ENCODE results near the gene DPP7.
"Not testable (repeated sequence)": the region's sequence is repeated elsewhere in the genome, so short reads cannot be mapped to it uniquely, and the experiment has no call there.

DPP7 gene

DNA sequence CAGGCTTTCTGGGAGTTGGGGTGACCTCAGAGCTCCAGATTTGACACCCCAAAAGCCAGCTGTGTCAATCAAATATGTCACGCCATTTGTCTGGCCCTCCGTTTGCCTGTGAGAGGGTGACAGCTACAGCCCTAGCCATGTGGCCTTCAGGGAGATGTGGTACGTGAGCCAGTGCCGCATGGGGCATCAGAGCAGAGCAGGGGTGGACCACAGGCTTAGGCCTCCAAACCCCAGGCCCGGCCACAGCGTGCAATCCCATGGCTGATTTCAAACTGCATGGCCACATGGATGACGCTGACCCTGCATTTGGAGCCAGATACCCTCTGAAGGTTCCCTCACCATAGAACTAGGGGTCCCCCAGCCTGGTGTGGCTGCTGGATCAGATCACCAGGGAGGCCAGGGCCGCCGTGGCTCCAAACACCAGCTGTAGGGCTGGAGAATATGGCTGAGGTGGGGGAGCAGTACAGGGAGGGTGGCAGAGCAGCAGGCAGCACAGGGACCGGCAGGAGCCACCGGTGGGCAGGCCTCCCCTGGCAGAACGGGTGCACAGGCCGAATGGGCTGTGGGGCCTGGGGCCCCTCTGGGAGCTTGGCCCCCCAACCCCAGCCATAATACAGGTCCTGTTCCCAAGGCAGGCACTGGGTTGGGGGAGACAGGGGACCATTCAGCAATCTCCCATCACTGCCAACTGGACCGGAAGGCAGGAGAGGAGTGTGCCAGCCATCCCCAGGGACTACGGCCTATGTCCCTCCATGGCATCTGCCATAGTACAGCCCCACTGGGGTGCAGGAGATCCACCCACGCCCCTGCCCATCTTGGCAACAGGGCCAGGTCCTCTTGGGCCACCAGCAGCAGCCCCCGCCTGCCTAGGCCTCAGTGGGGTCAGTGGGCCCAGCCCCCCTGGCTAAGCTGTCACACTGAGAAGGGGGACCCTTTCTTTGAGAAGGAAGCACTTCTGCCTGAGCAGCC, 45.7 kb downstream of the DPP7 start:
- no peak for DNase-seq

DNA sequence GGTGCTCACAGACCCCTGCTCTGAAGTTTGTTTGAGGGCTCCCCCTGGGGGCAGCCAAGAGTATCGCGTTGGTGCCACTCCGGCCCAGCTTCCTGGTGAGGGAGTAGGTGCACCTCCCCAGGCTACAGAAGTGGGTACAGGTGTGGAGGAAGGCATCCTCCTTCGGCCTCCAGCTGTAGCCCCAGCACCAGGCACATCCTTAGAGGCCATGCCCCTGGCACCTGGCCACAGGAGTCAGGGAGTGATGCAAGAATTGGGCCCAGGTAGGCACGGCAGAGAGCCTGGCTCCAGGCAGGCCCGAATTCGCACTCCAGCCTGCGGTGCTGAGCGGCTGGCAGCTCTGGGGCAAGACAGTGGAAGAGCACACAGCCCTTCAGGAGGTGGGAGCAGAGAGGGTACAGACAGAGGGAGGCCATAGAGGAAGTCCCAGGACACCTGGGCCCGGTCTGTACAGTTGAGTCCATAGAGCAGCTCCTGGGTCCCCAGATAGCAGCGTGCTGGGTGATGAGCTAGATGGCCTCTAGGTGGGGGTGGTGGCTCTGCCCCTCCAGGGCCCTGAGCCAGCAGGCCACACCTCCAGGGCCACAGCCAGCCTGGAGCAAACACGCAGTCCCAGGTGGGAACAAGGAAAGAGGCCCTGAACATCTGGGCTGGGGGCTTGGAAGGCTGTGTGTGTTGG, 46.5 kb downstream of the DPP7 start:
- DNase-seq: peak; percentile 75

DNA sequence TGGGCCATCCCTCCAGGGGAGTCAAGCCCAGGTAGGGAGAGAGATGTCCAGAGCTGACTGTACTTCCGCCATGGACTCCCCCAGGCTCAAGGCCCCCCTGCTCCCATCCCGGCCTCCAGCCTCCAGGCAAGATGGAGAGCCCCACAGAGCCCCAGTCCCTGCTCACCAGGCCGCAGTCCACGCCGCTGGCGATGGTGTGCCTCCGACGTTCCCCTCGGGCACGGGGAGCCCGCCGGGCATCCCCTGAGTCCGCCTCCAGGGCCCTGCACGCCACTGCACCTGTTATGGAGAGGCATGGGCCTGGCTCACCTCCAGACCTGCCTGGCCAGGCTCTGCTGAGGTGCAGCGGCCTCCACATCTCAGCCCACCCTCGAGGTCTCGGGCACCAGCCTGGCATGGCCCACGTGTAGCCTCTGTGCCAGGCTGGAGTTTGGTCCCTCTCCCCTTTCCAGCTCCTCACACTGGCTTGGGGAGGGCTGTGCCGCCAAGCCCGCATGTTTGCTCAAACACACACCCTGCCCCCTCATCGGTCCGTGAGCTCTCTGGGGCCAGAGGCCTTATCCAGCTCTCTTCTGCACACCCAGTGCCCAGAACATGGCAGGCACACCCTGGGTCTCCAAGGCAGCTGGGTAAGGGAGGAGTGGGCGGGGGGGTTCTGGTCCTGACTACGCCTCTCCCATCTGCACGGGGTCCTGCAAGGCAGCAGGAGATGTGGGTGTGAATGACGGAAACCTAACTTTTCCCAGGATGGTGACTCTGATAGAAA, 48.3 kb downstream of the DPP7 start:
- DNase-seq: no peak

DNA sequence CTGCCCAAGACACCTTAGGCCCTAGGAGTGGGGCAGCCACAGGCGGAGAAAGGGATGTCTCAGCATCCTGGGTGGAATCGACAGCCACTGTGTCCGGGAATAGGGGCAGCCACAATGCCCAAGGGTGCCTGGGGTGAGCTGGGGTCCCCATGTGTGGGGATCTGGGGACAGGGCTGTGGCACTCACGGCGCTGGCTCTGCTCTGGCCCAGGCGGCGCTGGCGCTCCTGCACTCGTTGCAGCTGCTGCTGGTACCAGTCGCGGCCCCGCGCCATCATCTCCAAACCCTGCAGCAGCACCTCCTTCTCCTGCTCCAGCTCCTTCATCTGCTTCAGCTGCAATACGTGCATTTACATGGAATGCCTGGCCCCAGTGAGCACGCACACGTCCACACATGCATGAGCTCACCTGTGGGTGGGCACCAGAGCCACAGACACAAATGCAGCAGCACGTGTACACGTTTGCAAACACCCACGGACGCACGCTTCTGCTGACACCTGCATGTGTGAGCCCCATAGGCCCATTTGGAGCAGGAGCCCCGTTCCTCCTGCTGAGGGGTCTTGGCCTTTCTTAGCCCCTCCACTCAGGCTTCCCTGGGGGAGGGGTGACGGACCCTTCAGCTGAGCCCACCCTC, 49.1 kb downstream of the DPP7 start:
- DNase-seq: no peak

DNA sequence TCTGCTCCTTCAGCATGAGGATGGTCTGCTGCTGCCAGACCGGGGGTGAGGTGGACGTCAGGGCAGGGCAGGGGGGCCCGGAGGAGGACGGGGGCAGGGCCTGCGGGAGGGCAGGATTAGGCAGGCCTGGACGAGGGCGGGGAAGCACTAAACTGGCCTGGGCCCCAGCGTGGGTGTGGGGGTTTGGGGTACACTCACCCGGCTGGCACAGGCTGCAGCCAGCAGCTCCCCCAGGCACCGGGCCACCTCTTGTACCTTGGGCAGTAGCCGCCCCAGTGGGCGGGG, 49.7 kb downstream of the DPP7 start:
- no peak for DNase-seq

DNA sequence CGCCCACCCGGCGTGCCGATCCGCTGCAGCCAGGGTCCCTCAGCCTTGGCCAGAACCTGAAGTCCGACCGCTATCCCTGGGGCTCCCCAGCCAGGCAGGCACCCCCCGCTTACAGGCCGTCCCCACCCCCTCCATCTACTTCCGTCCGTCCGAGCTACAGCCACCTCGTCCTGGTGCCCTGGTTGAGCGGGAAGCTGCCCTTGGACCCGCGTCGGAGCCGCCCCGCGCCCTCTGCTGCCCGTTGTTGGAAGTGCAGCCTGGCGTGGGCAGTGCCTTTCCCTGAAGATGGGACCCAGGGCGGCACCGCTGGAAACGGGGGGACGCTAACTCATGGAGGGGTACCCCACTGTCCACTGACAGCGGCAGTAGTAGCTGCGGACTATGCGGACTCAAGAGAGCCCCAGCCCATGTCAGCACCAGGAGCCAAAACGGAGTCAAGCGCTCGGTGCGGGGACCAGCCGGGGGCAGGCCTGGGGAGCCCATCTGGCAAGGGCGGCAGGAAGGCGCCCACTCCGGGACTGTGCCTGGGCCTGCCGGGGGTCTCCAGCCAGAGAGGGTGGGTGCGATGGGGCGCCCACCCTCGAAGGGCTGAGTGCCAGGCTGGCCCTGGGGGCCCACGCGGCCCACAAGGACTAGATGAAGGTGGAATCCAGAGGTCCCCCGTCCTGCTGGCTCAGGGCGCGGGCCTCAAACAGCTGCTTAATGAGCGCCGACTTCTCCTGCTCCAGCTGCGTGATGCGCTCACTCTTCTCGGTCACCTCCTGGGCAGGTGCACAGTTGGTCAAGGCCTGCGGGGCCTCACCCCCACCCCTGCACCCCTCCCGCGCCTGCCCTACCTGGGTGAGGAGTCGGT, 50.3 kb downstream of the DPP7 start:
- DNase-seq: peak; percentile 79

DNA sequence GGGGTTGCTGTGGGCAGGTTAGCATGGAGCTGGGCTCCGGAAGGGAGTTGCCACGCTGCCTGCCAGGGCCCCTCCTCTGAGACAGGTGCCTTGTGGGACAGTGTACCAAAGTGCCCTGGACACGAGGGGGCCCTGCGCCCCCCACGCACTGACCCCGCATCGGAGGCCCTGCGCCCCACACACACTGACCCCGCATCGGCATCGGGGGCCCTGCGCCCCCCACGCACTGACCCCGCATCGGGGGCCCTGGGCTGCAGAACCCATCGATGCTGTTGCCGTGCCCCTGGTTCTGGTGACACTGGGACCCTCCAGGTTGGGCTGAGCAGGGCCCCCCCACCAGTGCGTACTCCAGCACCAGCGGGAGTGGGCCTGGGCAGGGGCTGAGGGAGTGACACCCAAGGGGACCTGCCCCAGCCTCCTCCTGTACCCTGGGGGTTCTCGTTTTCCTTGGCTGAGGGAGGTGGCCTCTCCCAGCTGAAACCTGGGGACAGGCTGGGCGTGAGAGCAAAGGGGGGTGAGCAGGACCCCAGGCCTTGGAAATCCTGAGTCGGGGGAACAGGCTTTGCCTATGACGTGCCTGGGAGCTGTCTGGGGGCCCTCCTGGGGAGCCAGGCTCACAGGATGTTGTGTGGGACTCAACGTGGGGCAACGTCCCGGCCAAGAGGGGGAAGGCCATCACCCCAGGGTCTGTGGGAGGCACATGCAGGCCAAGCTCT, 51.1 kb downstream of the DPP7 start:
- DNase-seq: no peak

DNA sequence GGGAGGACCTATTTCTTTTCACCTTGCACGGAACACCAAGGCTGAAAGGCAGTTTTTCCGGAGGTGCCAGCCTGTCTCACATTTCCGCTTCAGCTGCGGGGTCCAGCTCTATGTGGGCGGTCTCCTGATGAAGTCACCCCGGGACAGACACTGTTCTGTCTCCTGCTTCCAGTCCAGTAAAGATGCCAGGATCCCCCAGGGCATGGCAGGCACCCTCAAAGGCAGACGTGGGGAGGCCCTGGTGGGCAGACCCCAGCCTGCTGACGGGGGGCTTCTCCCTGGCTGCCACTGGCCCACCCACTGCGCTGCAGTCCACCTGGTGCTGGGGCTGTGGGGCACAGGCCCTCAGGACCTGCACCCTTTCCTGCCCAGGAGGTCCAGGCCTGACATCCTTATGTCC, 51.7 kb downstream of the DPP7 start:
- DNase-seq: not testable (repeated sequence)

DNA sequence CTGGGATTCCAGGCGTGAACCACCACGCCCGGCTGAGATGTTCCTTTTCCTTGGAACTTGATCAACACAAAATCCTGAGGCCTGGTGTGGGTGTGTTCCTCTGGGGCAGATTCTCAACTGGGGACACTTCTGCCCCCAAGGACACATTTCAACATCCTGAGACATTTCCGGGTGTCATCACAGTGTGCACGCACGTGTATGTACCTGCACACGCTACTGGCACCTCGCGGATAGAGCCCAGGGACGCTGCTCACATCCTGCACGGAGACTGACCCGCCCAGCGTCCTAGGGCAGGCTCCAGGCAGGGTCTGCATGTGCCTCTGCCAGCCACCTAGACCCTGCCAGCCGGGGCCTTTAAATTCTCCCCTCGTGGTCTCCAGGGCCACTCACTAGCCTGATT, 52.1 kb downstream of the DPP7 start:
- no peak for DNase-seq
